ENCODE results near the gene PKNOX2.

PKNOX2 gene

GRCh38 chr11:125388611-125389010 is 224.1 kb downstream of the PKNOX2 start:
- DNase-seq (ENCODE audit: low read depth, low spot score) = no peak
- Histone ChIP-seq H3K9me3 (ENCODE audit: control insufficient read depth, insufficient read depth, low read length) (no peaks in the 10 kb centered on the region), H3K4me3 (ENCODE audit: low read length) (no peak overlapping the region), H3K36me3 (ENCODE audit: control insufficient read depth, insufficient read depth, low read length) (no peaks in the 10 kb centered on the region), H3K27ac (ENCODE audit: low read length) (no peak overlapping the region), H3K4me1 (ENCODE audit: control insufficient read depth, insufficient read depth, low read length) (no peaks in the 10 kb centered on the region), H3K27me3 (ENCODE audit: control insufficient read depth, insufficient read depth, low read length) (no peaks in the 10 kb centered on the region)
- WGBS (ENCODE audit: insufficient coverage, insufficient read length) = no CpG with 5 or more reads among the region's 7 CpGs

- Histone ChIP-seq H3K36me3 (ENCODE audit: control insufficient read depth, insufficient read depth, low read length) (no peaks in the 10 kb centered on the region), H3K27me3 (ENCODE audit: control insufficient read depth, insufficient read depth, low read length) (no peaks in the 10 kb centered on the region), H3K4me1 (ENCODE audit: control insufficient read depth, insufficient read depth, low read length) (no peaks in the 10 kb centered on the region), H3K4me3 (ENCODE audit: low read length) (no peak overlapping the region), H3K27ac (ENCODE audit: low read length) (no peak overlapping the region), H3K9me3 (ENCODE audit: control insufficient read depth, insufficient read depth, low read length) (no peaks in the 10 kb centered on the region)
- no peak for DNase-seq (ENCODE audit: low read depth, low spot score)
- 100% methylated on average over 2 of the region's 19 CpGs for WGBS (ENCODE audit: insufficient coverage, insufficient read length)
Observed at GRCh38 chr11:125389339-125390166, 225.0 kb downstream of the PKNOX2 start.

GRCh38 chr11:125390946-125391345 is 226.4 kb downstream of the PKNOX2 start:
- no peaks in the 10 kb centered on the region for H3K4me1 ChIP-seq (ENCODE audit: control insufficient read depth, insufficient read depth, low read length)
- WGBS (ENCODE audit: insufficient coverage, insufficient read length) = no CpG with 5 or more reads among the region's 5 CpGs
- DNase-seq (ENCODE audit: low read depth, low spot score) = no peak
- no peak overlapping the region for H3K4me3 ChIP-seq (ENCODE audit: low read length)
- no peaks in the 10 kb centered on the region for H3K36me3 ChIP-seq (ENCODE audit: control insufficient read depth, insufficient read depth, low read length)
- no peaks in the 10 kb centered on the region for H3K27me3 ChIP-seq (ENCODE audit: control insufficient read depth, insufficient read depth, low read length)
- H3K9me3 ChIP-seq (ENCODE audit: control insufficient read depth, insufficient read depth, low read length) = no peaks in the 10 kb centered on the region
- H3K27ac ChIP-seq (ENCODE audit: low read length) = no peak overlapping the region

GRCh38 chr11:125393331-125393730 is 228.8 kb downstream of the PKNOX2 start:
- H3K27ac ChIP-seq (ENCODE audit: low read length) = no peak overlapping the region
- H3K4me3 ChIP-seq (ENCODE audit: low read length) = no peak overlapping the region
- no peaks in the 10 kb centered on the region for H3K9me3 ChIP-seq (ENCODE audit: control insufficient read depth, insufficient read depth, low read length)
- no peak for DNase-seq (ENCODE audit: low read depth, low spot score)
- H3K4me1 ChIP-seq (ENCODE audit: control insufficient read depth, insufficient read depth, low read length) = no peaks in the 10 kb centered on the region
- no peaks in the 10 kb centered on the region for H3K27me3 ChIP-seq (ENCODE audit: control insufficient read depth, insufficient read depth, low read length)
- H3K36me3 ChIP-seq (ENCODE audit: control insufficient read depth, insufficient read depth, low read length) = no peaks in the 10 kb centered on the region
- no CpG with 5 or more reads among the region's 9 CpGs for WGBS (ENCODE audit: insufficient coverage, insufficient read length)

GRCh38 chr11:125394296-125394695 is 229.7 kb downstream of the PKNOX2 start:
- no CpG with 5 or more reads among the region's 2 CpGs for WGBS (ENCODE audit: insufficient coverage, insufficient read length)
- no peaks in the 10 kb centered on the region for H3K27me3 ChIP-seq (ENCODE audit: control insufficient read depth, insufficient read depth, low read length)
- H3K36me3 ChIP-seq (ENCODE audit: control insufficient read depth, insufficient read depth, low read length) = no peaks in the 10 kb centered on the region
- no peak overlapping the region for H3K27ac ChIP-seq (ENCODE audit: low read length)
- H3K4me3 ChIP-seq (ENCODE audit: low read length) = no peak overlapping the region
- no peaks in the 10 kb centered on the region for H3K4me1 ChIP-seq (ENCODE audit: control insufficient read depth, insufficient read depth, low read length)
- DNase-seq (ENCODE audit: low read depth, low spot score) = no peak
- no peaks in the 10 kb centered on the region for H3K9me3 ChIP-seq (ENCODE audit: control insufficient read depth, insufficient read depth, low read length)

GRCh38 chr11:125397421-125397820 is 232.9 kb downstream of the PKNOX2 start:
- no peak for DNase-seq (ENCODE audit: low read depth, low spot score)

GRCh38 chr11:125398475-125398874 is 233.9 kb downstream of the PKNOX2 start:
- no peaks in the 10 kb centered on the region for H3K27me3 ChIP-seq (ENCODE audit: control insufficient read depth, insufficient read depth, low read length)
- H3K27ac ChIP-seq (ENCODE audit: low read length) = no peak overlapping the region
- DNase-seq (ENCODE audit: low read depth, low spot score) = no peak
- no CpG with 5 or more reads among the region's 4 CpGs for WGBS (ENCODE audit: insufficient coverage, insufficient read length)
- no peak overlapping the region for H3K4me3 ChIP-seq (ENCODE audit: low read length)
- H3K36me3 ChIP-seq (ENCODE audit: control insufficient read depth, insufficient read depth, low read length) = no peaks in the 10 kb centered on the region
- peaks cover 5% of the 10 kb centered on the region; the same call in 1 of the 2 replicates for H3K4me1 ChIP-seq (ENCODE audit: control insufficient read depth, insufficient read depth, low read length)
- no peaks in the 10 kb centered on the region for H3K9me3 ChIP-seq (ENCODE audit: control insufficient read depth, insufficient read depth, low read length)

More at GRCh38 chr11:125397421-125397820, 232.9 kb downstream of the PKNOX2 start:
- Histone ChIP-seq H3K9me3 (ENCODE audit: control insufficient read depth, insufficient read depth, low read length) (no peaks in the 10 kb centered on the region), H3K36me3 (ENCODE audit: control insufficient read depth, insufficient read depth, low read length) (no peaks in the 10 kb centered on the region), H3K27me3 (ENCODE audit: control insufficient read depth, insufficient read depth, low read length) (no peaks in the 10 kb centered on the region), H3K4me1 (ENCODE audit: control insufficient read depth, insufficient read depth, low read length) (peaks cover 5% of the 10 kb centered on the region; the same call in 1 of the 2 replicates), H3K27ac (ENCODE audit: low read length) (no peak overlapping the region), H3K4me3 (ENCODE audit: low read length) (no peak overlapping the region)
- whole genome bisulfite sequencing (ENCODE audit: insufficient coverage, insufficient read length) = no CpG with 5 or more reads among the region's 5 CpGs

- Histone ChIP-seq H3K4me3 (ENCODE audit: low read length) (no peak overlapping the region), H3K4me1 (ENCODE audit: control insufficient read depth, insufficient read depth, low read length) (peaks cover 5% of the 10 kb centered on the region; the same call in 1 of the 2 replicates), H3K27me3 (ENCODE audit: control insufficient read depth, insufficient read depth, low read length) (no peaks in the 10 kb centered on the region), H3K9me3 (ENCODE audit: control insufficient read depth, insufficient read depth, low read length) (no peaks in the 10 kb centered on the region), H3K36me3 (ENCODE audit: control insufficient read depth, insufficient read depth, low read length) (no peaks in the 10 kb centered on the region), H3K27ac (ENCODE audit: low read length) (no peak overlapping the region)
- DNase-seq (ENCODE audit: low read depth, low spot score) = no peak
- no CpG with 5 or more reads among the region's 12 CpGs for WGBS (ENCODE audit: insufficient coverage, insufficient read length)
Observed at GRCh38 chr11:125398994-125399640, 234.6 kb downstream of the PKNOX2 start.

- no peak overlapping the region for H3K4me3 ChIP-seq (ENCODE audit: low read length)
- no CpG with 5 or more reads among the region's 6 CpGs for WGBS (ENCODE audit: insufficient coverage, insufficient read length)
- no peaks in the 10 kb centered on the region for H3K27me3 ChIP-seq (ENCODE audit: control insufficient read depth, insufficient read depth, low read length)
- H3K27ac ChIP-seq (ENCODE audit: low read length) = no peak overlapping the region
- no peaks in the 10 kb centered on the region for H3K36me3 ChIP-seq (ENCODE audit: control insufficient read depth, insufficient read depth, low read length)
- DNase-seq (ENCODE audit: low read depth, low spot score) = no peak
- H3K9me3 ChIP-seq (ENCODE audit: control insufficient read depth, insufficient read depth, low read length) = no peaks in the 10 kb centered on the region
- peaks cover 7% of the 10 kb centered on the region; the same call in 1 of the 2 replicates for H3K4me1 ChIP-seq (ENCODE audit: control insufficient read depth, insufficient read depth, low read length)
Observed at GRCh38 chr11:125399945-125400344, 235.4 kb downstream of the PKNOX2 start.

- H3K36me3 ChIP-seq (ENCODE audit: control insufficient read depth, insufficient read depth, low read length) = no peaks in the 10 kb centered on the region
- no peak overlapping the region for H3K4me3 ChIP-seq (ENCODE audit: low read length)
- no peak for DNase-seq (ENCODE audit: low read depth, low spot score)
- H3K27me3 ChIP-seq (ENCODE audit: control insufficient read depth, insufficient read depth, low read length) = no peaks in the 10 kb centered on the region
- peaks cover 7% of the 10 kb centered on the region; the same call in 1 of the 2 replicates for H3K4me1 ChIP-seq (ENCODE audit: control insufficient read depth, insufficient read depth, low read length)
- WGBS (ENCODE audit: insufficient coverage, insufficient read length) = no CpG with 5 or more reads among the region's 12 CpGs
- no peak overlapping the region for H3K27ac ChIP-seq (ENCODE audit: low read length)
- no peaks in the 10 kb centered on the region for H3K9me3 ChIP-seq (ENCODE audit: control insufficient read depth, insufficient read depth, low read length)
Observed at GRCh38 chr11:125401235-125401634, 236.7 kb downstream of the PKNOX2 start.

Data from iPS DF 6.9 (cell line).